Stomach (tissue), 9 donors: ENCODE data around the gene EML6. TPM values are rescaled to one million over a fixed set of nuclear protein-coding genes. Genes with fewer than 3 reads are reported as not detected.

ENCODE experiments used
- DNase-seq, 2 donors: peaks; one replicate each; pipeline versions ENCODE4 v3.0.0 to v3.0.0-alpha.2; 2013 to 2019
- H3K27ac ChIP-seq, 5 donors: fragments of 200-600 bp in 4 of 5; sonication (generic) in 4 of 5; one replicate each; pipeline ENCODE4 v1.5.1; 2013 to 2019; ENCODE audit warnings: mild to moderate bottlenecking in 1 of 5, moderate library complexity in 1 of 5
- H3K27me3 ChIP-seq, 3 donors: fragments of 200-600 bp; sonication (generic); one replicate each; pipeline ENCODE4 v1.5.1; 2017 to 2019; ENCODE audit warnings: mixed run types in 1 of 3
- H3K36me3 ChIP-seq, 4 donors: fragments of 200-600 bp; sonication (generic); 1 replicate in 3 of 4; 2 replicates in 1 of 4; pipeline ENCODE4 v1.5.1; 2016 to 2019
- H3K4me1 ChIP-seq, 4 donors: fragments of 200-600 bp; sonication (generic); one replicate each; pipeline ENCODE4 v1.5.1; 2016 to 2019
- H3K4me3 ChIP-seq, 4 donors: fragments of 200-600 bp; sonication (generic) in 3 of 4; one replicate each; pipeline ENCODE4 v1.5.1; 2016 to 2019; ENCODE audit warnings: mild to moderate bottlenecking in 1 of 4
- H3K9me3 ChIP-seq, 4 donors: fragments of 200-600 bp; sonication (generic); one replicate each; pipeline ENCODE4 v1.5.1; 2016 to 2019
- EP300 ChIP-seq: sonication (generic); formaldehyde crosslinking; IDR thresholded peaks from one replicate; pipeline ENCODE4 v1.6.1; 2017; ENCODE audit warnings: antibody characterized with exemption
- POLR2A ChIP-seq, 4 donors: fragments of 450-650 bp; IDR thresholded peaks; one replicate each; pipeline ENCODE4 v1.6.1; 2016; ENCODE audit warnings: antibody characterized with exemption in 4 of 4, control low read depth in 2 of 4, mild to moderate bottlenecking in 1 of 4, moderate library complexity in 1 of 4
- POLR2AphosphoS5 ChIP-seq, 3 donors: sonication (generic); formaldehyde crosslinking; IDR thresholded peaks; one replicate each; pipeline ENCODE4 v1.6.1; 2016; ENCODE audit warnings: antibody characterized with exemption in 3 of 3
- WGBS, 5 donors: extraction: QIAGEN DNeasy Blood & Tissue Kit in 3 of 5; methylation state at CpG; one replicate each; pipeline versions ENCODE4 v1.1.5 to v1.1.7; 2013 to 2018; 5-methylcytosine and 5-hydroxymethylcytosine counted together
- intact Hi-C: fragments of 100-400 bp; cut with DNase I; formaldehyde crosslinking; loops from one replicate; pipeline ENCODE4 v1.15.1; 2023; ENCODE audit warnings: low total_unique reads
- polyA plus RNA-seq, 3 donors: library from polyadenylated mRNA; stranded (reverse); fragments of 200-250 nt; gene quantifications; one replicate each; pipeline ENCODE4 v1.2.3, GENCODE V29; 2013
- total RNA-seq, 5 donors: library from RNA; depleted of rRNA; stranded (reverse); fragments of >200 nt; gene quantifications; one replicate each; pipeline versions ENCODE4 v1.1.0 to v1.2.3, GENCODE V29; 2014 to 2016
- TF ChIP-seq, protein P1 (sequence below), 7 experiments: fragments of 450-650 bp in 4 of 7; fragments of 200-600 bp in 3 of 7; sonication (generic) in 3 of 7; IDR thresholded peaks; one replicate each; pipeline ENCODE4 v1.5.1; 2016 to 2019; ENCODE audit warnings: antibody characterized with exemption in 7 of 7, control low read depth in 2 of 7, mild to moderate bottlenecking in 1 of 7
- donor health status: healthy with polysubstance abuse.
- donor health status: Bipolar disorder and iron deficiency.
- donor health status: healthy.

EML6 gene
- total and polyA plus RNA-seq, 8 donors, result 0.45 to 10.1 (median 1.8) TPM; not detected in 1

DNA sequence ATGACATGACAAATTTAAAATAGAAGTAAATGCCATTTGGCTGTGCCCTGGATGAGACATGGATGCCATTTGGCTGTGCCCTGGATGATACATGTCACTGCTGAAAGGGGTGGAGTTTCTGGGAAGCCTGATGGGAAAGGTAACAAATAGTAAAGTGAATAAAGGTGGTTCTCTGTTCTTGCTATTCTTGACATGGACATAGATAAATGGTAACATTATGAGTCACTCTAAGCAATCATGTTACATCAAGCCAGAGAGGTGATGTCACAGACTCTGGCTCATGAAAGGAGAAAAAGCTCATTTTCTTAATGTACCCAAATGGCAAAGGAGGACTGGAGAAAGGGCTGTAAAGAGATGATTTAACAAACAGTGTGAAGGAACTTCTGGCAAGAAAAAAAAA is 86.4 kb downstream of the EML6 start:
- Histone ChIP-seq H3K4me3 (no peak overlapping the region), H3K9me3 (peaks cover 0 to 6% (median 0%) of the 10 kb centered on the region in 4 donors), H3K27me3 (no peaks in the 10 kb centered on the region), H3K27ac (no peak overlapping the region), H3K4me1 (no peaks in the 10 kb centered on the region), H3K36me3 (no peaks in the 10 kb centered on the region)
- no peak for DNase-seq
- intact Hi-C loops, result no loop called here
- TF ChIP-seq POLR2AphosphoS5 (IDR thresholded peaks at IDR 0.05) (no peak), POLR2A (IDR thresholded peaks at IDR 0.05) (no peak), EP300 (no peak)
- TF ChIP-seq, protein P1, sequence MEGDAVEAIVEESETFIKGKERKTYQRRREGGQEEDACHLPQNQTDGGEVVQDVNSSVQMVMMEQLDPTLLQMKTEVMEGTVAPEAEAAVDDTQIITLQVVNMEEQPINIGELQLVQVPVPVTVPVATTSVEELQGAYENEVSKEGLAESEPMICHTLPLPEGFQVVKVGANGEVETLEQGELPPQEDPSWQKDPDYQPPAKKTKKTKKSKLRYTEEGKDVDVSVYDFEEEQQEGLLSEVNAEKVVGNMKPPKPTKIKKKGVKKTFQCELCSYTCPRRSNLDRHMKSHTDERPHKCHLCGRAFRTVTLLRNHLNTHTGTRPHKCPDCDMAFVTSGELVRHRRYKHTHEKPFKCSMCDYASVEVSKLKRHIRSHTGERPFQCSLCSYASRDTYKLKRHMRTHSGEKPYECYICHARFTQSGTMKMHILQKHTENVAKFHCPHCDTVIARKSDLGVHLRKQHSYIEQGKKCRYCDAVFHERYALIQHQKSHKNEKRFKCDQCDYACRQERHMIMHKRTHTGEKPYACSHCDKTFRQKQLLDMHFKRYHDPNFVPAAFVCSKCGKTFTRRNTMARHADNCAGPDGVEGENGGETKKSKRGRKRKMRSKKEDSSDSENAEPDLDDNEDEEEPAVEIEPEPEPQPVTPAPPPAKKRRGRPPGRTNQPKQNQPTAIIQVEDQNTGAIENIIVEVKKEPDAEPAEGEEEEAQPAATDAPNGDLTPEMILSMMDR (IDR thresholded peaks at IDR 0.05), result no peak

DNA sequence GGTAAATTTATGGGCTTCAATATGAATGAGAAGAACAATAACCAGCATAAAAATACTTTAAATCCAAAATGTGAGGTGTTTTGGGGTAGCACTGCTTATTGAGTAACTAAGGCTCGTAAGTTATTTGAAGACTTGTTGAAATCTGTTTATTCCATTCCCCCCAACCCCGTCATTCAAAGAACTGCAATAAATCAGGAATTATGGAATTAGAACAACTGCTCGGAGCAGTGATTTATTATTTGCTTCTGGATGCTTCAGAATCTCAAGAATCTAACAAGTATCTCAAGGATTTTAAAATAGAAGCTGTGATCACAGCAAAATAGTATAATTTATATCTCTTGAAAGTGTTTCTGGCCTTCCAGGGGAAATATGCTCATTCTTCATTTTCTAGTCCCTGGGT is 86.8 kb downstream of the EML6 start:
- H3K36me3 ChIP-seq, result no peaks in the 10 kb centered on the region
- H3K9me3 ChIP-seq, result peaks cover 0 to 2% (median 0%) of the 10 kb centered on the region in 4 donors
- H3K4me1 ChIP-seq, result no peaks in the 10 kb centered on the region
- intact Hi-C loops, result no loop called here
- no peak for TF ChIP-seq POLR2A (IDR thresholded peaks at IDR 0.05)
- TF ChIP-seq POLR2AphosphoS5 (IDR thresholded peaks at IDR 0.05), result no peak
- TF ChIP-seq EP300, result no peak
- TF ChIP-seq, protein P1 (IDR thresholded peaks at IDR 0.05), result no peak
- 69 to 92% (median 88%) methylated on average over 3 of the region's 3 CpGs for WGBS, 5 donors
- H3K27me3 ChIP-seq, result no peaks in the 10 kb centered on the region
- no peak for DNase-seq
- H3K4me3 ChIP-seq, result no peak overlapping the region
- no peak overlapping the region for H3K27ac ChIP-seq

DNA sequence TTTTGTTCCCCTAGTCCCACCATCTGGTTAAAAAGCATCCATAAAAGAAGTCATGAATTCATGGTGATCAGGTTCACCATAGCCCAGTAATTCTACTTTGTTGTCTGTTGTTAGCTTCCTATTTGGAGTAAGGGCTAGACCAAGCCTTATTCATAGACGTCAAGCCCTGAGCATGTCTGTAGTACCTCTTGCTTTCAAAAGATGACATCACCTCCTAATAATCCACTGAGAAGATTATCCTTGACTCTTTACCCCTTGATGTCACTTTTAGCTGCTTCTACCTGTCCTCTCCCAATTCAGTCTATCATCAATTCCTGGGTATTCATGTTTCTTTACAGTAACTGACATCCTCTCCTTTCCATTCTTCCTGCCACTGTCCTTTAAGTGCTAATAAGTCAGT is 90.1 kb downstream of the EML6 start:
- intact Hi-C loops, result no loop called here
- TF ChIP-seq POLR2AphosphoS5 (IDR thresholded peaks at IDR 0.05) (no peak), EP300 (no peak), POLR2A (IDR thresholded peaks at IDR 0.05) (no peak)
- TF ChIP-seq, protein P1 (IDR thresholded peaks at IDR 0.05), result no peak
- H3K4me1 ChIP-seq, result no peaks in the 10 kb centered on the region
- WGBS, 5 donors, result 69 to 100% (median 95%) methylated on average over 1 of the region's 1 CpG
- no peak overlapping the region for H3K27ac ChIP-seq
- H3K9me3 ChIP-seq, result no peaks in the 10 kb centered on the region
- H3K36me3 ChIP-seq, result no peaks in the 10 kb centered on the region
- no peak overlapping the region for H3K4me3 ChIP-seq
- no peaks in the 10 kb centered on the region for H3K27me3 ChIP-seq
- DNase-seq, result no peak

DNA sequence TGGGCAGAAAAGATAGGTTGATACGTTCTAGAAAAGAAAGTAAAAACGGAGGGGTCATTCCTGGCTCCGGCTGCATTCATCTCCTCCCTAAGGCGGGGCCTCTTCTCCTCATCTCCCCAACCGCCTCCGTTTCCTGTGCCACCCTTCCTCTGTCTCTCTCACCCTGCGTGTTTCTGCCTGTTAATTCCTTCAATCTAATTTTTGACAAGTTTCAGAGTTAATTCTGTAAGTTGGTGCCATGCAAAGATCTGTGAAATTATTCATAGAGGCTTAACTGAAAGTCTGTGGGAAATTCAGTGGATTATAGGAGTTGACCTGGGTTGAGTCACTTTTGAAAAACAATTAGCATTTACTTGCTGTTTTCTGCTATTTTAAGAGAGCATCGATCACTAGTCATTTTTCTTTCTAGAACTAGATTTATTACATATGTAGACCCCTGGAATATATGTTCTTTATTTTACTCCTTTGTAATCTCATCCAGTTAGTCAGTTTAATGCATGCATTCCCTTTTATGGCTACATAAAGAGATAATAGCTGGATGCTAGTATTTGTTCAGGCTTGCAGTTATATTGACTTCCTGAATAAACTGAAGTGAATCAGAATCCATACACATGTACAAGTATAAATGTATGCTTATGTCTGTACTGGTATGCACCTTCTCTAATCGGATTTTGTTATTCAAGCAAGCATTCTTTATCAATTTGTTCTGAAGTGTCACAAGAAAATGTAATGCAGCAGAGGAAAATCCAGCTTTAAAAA is 91.1 kb downstream of the EML6 start:
- no peaks in the 10 kb centered on the region for H3K36me3 ChIP-seq
- 72 to 79% (median 75%) methylated on average over 9 of the region's 9 CpGs for WGBS, 5 donors

More for the DNA sequence above, 91.1 kb downstream of the EML6 start:
- intact Hi-C loops, result no loop called here
- Histone ChIP-seq H3K4me3 (no peak overlapping the region), H3K9me3 (no peaks in the 10 kb centered on the region), H3K27me3 (no peaks in the 10 kb centered on the region), H3K4me1 (no peaks in the 10 kb centered on the region), H3K27ac (no peak overlapping the region)
- no peak for TF ChIP-seq POLR2AphosphoS5 (IDR thresholded peaks at IDR 0.05)
- TF ChIP-seq EP300, result no peak
- no peak for TF ChIP-seq POLR2A (IDR thresholded peaks at IDR 0.05)
- TF ChIP-seq, protein P1 (IDR thresholded peaks at IDR 0.05), result no peak
- no peak for DNase-seq
